ENCODE results near the gene GNAI2.

The GNAI2 gene

GRCh38 chr3:50297896-50298725 lies 62.1 kb downstream of the GNAI2 start:
- no peak for DNase-seq (ENCODE audit: low spot score)

GRCh38 chr3:50298836-50299637 lies 63.0 kb downstream of the GNAI2 start, which contains the start of the genes HYAL3 and NAA80:
TSS of gene HYAL3 (minus strand) at chr3:50299405. CDS start at chr3:50295602, 3,803 bp downstream.
TSS of gene NAA80 (minus strand) at chr3:50299405. CDS start at chr3:50297463, 1,942 bp downstream.
- DNase-seq (ENCODE audit: low spot score): peak; percentile 97

GRCh38 chr3:50299638-50299928 lies 63.6 kb downstream of the GNAI2 start:
- DNase-seq (ENCODE audit: low spot score): no peak

DNA sequence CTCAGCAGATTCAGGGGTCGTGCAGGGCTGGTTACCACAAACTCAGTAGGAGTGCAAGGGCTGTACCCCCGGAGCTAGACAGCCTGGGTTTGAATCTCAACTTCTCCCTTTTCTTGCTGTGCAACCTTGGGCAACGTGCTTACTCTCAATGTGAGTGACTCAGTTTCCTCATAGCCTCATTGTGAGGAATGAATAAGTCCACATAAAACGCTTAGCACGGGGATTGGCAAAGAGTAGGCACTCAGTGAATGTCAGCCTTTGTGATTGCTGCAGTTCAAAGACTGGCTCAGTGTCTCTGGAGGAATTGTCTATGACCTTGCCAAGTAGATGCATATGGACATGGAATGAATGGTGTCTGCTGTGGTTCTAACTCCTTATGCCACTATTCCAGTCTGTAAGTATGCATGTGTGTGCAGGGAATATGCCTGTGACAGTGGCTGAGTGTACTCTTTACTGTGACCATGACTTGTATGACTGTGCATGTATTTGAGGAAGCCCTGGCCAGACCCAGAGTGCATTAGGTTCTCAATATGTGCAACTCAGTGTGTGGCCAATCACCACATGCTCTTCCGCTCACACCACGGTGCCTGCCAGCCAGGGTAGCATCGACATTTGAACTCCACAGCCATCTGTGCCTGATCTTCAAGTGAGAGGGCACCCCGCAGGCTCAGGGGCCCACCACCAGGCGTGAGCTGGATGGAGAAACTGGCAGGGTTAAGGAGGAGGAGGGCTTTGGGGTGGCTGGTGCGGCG lies 64.1 kb downstream of the GNAI2 start:
- no peak for DNase-seq (ENCODE audit: low spot score)

DNA sequence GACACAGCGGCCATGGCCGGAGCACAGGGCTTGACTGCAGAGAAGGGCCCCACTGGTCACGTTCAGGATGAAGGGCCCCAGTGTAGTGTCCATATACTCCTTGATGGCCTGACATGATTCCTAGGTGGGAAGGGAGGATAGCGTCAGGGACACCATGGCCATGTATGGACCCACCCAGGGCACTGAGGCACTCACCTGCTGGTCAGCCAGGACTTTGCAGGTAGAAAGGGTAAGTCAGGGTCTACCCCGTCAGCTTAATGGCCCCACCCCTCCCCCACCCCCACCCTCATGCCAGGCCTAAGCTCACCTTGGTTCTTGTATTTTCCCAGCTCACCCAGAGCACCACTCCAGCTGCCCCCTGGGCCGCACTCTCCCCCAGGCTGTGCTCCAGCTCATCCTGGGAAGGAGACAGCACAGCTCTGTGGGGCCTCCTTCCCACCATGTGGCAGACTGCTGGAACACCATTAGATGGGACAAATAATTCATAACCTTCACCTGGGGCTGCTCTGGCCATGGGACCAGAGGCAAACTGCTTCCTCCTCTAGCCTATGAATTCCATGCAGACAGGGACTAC lies 64.8 kb downstream of the GNAI2 start:
- DNase-seq (ENCODE audit: low spot score): no peak

DNA sequence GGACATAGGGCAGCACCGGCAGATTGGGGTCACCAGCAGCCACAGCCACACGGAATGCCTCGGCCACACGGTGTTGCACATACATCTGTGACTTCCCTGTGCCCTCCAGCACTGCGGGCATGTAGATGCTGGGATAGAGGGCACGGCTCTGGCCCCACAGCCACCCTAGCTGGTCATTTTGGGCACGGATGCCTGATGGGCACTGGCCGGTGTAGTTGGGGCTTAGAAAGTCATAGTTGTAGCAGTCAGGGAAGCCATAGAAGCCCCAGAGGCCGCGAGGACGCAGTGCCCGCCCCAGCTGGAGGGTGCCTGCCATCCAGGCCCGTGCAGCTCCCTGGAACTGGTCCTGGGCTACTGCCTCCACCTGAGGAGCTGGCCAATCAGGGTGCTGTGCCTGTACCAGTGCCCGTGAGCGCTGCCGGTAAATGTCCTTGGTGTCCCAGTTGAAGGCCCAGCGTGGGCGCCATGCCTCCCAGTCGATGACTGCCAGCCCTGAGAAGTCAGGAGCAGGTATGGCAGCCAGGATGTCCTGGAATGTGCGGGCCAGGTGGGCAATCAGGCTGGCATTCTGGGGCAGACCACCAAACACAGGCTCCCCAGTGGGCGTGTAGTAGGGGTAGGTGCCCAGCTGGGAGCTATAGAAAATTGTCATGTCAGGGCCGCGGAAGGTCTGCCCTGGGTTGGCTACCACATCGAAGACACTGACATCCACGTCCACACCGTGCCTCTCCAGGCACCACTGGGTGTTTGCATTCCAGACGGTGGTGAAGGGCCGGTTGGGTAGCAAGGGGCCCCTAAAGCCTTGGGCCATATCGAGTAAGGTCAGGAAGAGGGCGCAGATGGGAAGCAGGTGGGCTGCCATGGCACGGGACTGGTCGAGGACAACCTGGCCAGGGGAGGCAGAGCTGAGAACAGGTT lies 66.3 kb downstream of the GNAI2 start:
- no peak for DNase-seq (ENCODE audit: low spot score)

GRCh38 chr3:50303013-50303815 lies 67.2 kb downstream of the GNAI2 start, which contains the start of gene HYAL1:
TSS of gene HYAL1 (minus strand) at chr3:50303574. CDS start at chr3:50302956, 618 bp downstream.
- DNase-seq (ENCODE audit: low spot score): peak; percentile 71

DNA sequence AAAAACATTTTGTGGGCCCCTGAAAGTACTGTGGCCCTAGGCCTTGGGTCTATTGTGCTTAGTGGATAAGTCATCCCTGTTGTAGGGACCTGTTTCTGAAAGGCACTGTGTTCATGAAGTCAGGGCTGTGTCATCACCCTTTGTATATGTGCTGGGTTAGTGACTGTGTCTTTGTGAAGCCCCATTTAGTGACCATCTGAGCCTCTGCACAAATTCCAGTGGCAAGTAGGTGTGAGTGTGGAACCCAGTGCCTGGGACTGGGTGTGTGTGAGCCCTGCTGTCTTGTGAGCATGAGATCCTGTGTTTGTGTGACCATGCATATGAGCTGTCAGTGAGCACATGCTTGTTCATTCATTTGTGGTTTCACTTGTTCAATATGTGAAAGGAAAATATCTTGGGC lies 68.6 kb downstream of the GNAI2 start:
- DNase-seq (ENCODE audit: low spot score): no peak

Small RNA genes within 50 kb of the gene (small RNA-seq; reads per million reads assigned to genes)
- gene MIR5787: 0 reads per million in 2 experiments

Measured in SK-N-DZ (cell line).